Activated T-helper 2 cell treated with anti-CD3 and anti-CD28 coated beads, Interferon-gamma antibody, Interleukin-2, Interleukin-4, amounts not matched to agents 10 μg/mL and 5 μg/mL and 100 μg/mL, durations not matched to agents 14 hours and 24 hours and 36 hours (primary cell): ENCODE measurements around the gene PIGU. TPM values are rescaled to one million over a fixed set of nuclear protein-coding genes. Genes with fewer than 3 reads are reported as not detected.

Source experiments
- total RNA-seq: library from RNA; stranded (reverse); gene quantifications from 2 replicates; pipeline ENCODE4 v1.2.3, GENCODE V29; 2022

The PIGU gene
- total RNA-seq, 1 donor from 2014 or later: 24.9 TPM

Other genes starting within 250 kb of the PIGU start
- 104 and 112 TPM in 2 replicates for gene DYNLRB1, start 160.7 kb downstream of the PIGU start, total RNA-seq
- 2.4 and 3.3 TPM in 2 replicates for gene MAP1LC3A, start 118.4 kb downstream of the PIGU start, total RNA-seq
- gene TP53INP2, start 27.3 kb upstream of the PIGU start, total RNA-seq: 4.8 and 5.5 TPM in 2 replicates
- gene NCOA6, start 148.6 kb upstream of the PIGU start, total RNA-seq: 29.1 and 30.9 TPM in 2 replicates
- gene GGT7, start 195.8 kb upstream of the PIGU start, total RNA-seq: 13.3 and 13.5 TPM in 2 replicates
- 51.3 and 59.4 TPM in 2 replicates for gene ACSS2, start 199.5 kb upstream of the PIGU start, total RNA-seq